Liver (tissue), 9 donors: ENCODE results near the gene MYMK. TPM values are rescaled to one million over a fixed set of nuclear protein-coding genes. Genes with fewer than 3 reads are reported as not detected.

Experiments
- DNase-seq: peaks from one replicate; pipeline ENCODE4 v3.0.0-alpha.2; 2017; ENCODE audit warnings: low spot score
- H3K27ac ChIP-seq, 2 donors: one replicate each; pipeline ENCODE4 v1.7.0; 2013; ENCODE audit warnings: inconsistent platforms in 2 of 2, low read length in 2 of 2, control low read depth in 1 of 2, low read depth in 1 of 2, mild to moderate bottlenecking in 1 of 2
- H3K27me3 ChIP-seq, 4 donors: one replicate each; pipeline versions ENCODE4 v1.6.1 to v1.7.0; 2013; ENCODE audit warnings: low read length in 3 of 4, inconsistent platforms in 1 of 4, mild to moderate bottlenecking in 1 of 4, moderate library complexity in 1 of 4; ENCODE audit not compliant: control insufficient read depth in 4 of 4, insufficient read depth in 4 of 4
- H3K36me3 ChIP-seq, 4 donors: one replicate each; pipeline versions ENCODE4 v1.6.1 to v1.7.0; 2013; ENCODE audit warnings: low read length in 3 of 4, mild to moderate bottlenecking in 3 of 4, low read depth in 1 of 4, moderate library complexity in 1 of 4; ENCODE audit not compliant: control insufficient read depth in 4 of 4, insufficient read depth in 3 of 4
- H3K4me1 ChIP-seq, 4 donors: one replicate each; pipeline versions ENCODE4 v1.6.1 to v1.7.0; 2013; ENCODE audit warnings: low read length in 3 of 4, mild to moderate bottlenecking in 3 of 4, moderate library complexity in 1 of 4; ENCODE audit not compliant: control insufficient read depth in 4 of 4, insufficient read depth in 4 of 4
- H3K4me3 ChIP-seq, 3 donors: one replicate each; pipeline versions ENCODE4 v1.6.1 to v1.7.0; 2013; ENCODE audit warnings: low read length in 3 of 3, control low read depth in 1 of 3, low read depth in 1 of 3, mild to moderate bottlenecking in 1 of 3
- H3K9ac ChIP-seq, 2 donors: one replicate each; pipeline ENCODE4 v1.7.0; 2013; ENCODE audit warnings: low read length in 2 of 2, mild to moderate bottlenecking in 2 of 2, moderate library complexity in 2 of 2, control low read depth in 1 of 2, low read depth in 1 of 2
- H3K9me3 ChIP-seq, 4 donors: one replicate each; pipeline versions ENCODE4 v1.6.1 to v1.7.0; 2013; ENCODE audit warnings: low read length in 3 of 4; ENCODE audit not compliant: control insufficient read depth in 4 of 4
- EGR1 ChIP-seq, 2 donors: IDR thresholded peaks; 2 replicates each; pipeline ENCODE4 v1.6.1; 2016 to 2018; ENCODE audit warnings: antibody characterized with exemption in 2 of 2, low read depth in 2 of 2
- FOXA1 ChIP-seq: IDR thresholded peaks from 2 replicates; pipeline ENCODE4 v1.6.1; 2016; ENCODE audit warnings: antibody characterized with exemption
- FOXA2 ChIP-seq: IDR thresholded peaks from 2 replicates; pipeline ENCODE4 v1.6.1; 2016; ENCODE audit warnings: antibody characterized with exemption
- GABPA ChIP-seq, 2 donors: IDR thresholded peaks in 1 of 2; conservative IDR thresholded peaks in 1 of 2; 2 replicates each; pipeline ENCODE4 v1.6.1; 2016; ENCODE audit warnings: antibody characterized with exemption in 2 of 2, mild to moderate bottlenecking in 1 of 2, moderate library complexity in 1 of 2
- HNF4A ChIP-seq, 2 donors: conservative IDR thresholded peaks; 2 replicates each; pipeline ENCODE4 v1.6.1; 2016; ENCODE audit warnings: antibody characterized with exemption in 2 of 2, mild to moderate bottlenecking in 2 of 2
- HNF4G ChIP-seq: IDR thresholded peaks from 2 replicates; pipeline ENCODE4 v1.6.1; 2016; ENCODE audit warnings: antibody characterized with exemption
- JUND ChIP-seq, 2 donors: IDR thresholded peaks; 2 replicates each; pipeline ENCODE4 v1.6.1; 2016; ENCODE audit warnings: antibody characterized with exemption in 2 of 2
- NR2F2 ChIP-seq: IDR thresholded peaks from 2 replicates; pipeline ENCODE4 v1.6.1; 2016; ENCODE audit warnings: antibody characterized with exemption
- RAD21 ChIP-seq, 2 donors: IDR thresholded peaks; 2 replicates each; pipeline ENCODE4 v1.6.1; 2016; ENCODE audit warnings: antibody characterized with exemption in 2 of 2, mild to moderate bottlenecking in 2 of 2
- RXRA ChIP-seq, 2 donors: IDR thresholded peaks; 2 replicates each; pipeline ENCODE4 v1.6.1; 2017 to 2018; ENCODE audit warnings: antibody characterized with exemption in 2 of 2, mild to moderate bottlenecking in 1 of 2
- SP1 ChIP-seq: IDR thresholded peaks from 2 replicates; pipeline ENCODE4 v1.6.1; 2018; ENCODE audit warnings: antibody characterized with exemption, mild to moderate bottlenecking
- TAF1 ChIP-seq: conservative IDR thresholded peaks from 2 replicates; pipeline ENCODE4 v1.6.1; 2016; ENCODE audit warnings: antibody characterized with exemption, mild to moderate bottlenecking
- YY1 ChIP-seq: IDR thresholded peaks from 2 replicates; pipeline ENCODE4 v1.6.1; 2016; ENCODE audit warnings: antibody characterized with exemption, mild to moderate bottlenecking
- WGBS: extraction: QIAGEN DNeasy Blood & Tissue Kit; methylation state at CpG from one replicate; pipeline ENCODE4 v1.1.7; 2013; 5-methylcytosine and 5-hydroxymethylcytosine counted together
- polyA plus RNA-seq, 2 donors: library from polyadenylated mRNA; stranded (reverse) in 1 of 2; unstranded in 1 of 2; fragments of 200-250 nt in 1 of 2; fragments of >200 nt in 1 of 2; fragmentation: Nextera tagmentation in 1 of 2; extraction: Ambion mirVana in 1 of 2; gene quantifications; one replicate each; pipeline versions ENCODE4 v1.2.1 to v1.2.3, GENCODE V29; 2013 to 2015
- total RNA-seq, 2 donors: library from RNA; depleted of rRNA; stranded (reverse); fragments of >200 nt; gene quantifications; one replicate each; pipeline ENCODE4 v1.2.3, GENCODE V29; 2014
- TF ChIP-seq, protein P1 (sequence below): IDR thresholded peaks from 2 replicates; pipeline ENCODE4 v1.6.1; 2016; ENCODE audit warnings: antibody characterized with exemption
- TF ChIP-seq, protein P2 (sequence below): IDR thresholded peaks from 2 replicates; pipeline ENCODE4 v1.6.1; 2016; ENCODE audit warnings: antibody characterized with exemption
- TF ChIP-seq, protein P3 (sequence below): IDR thresholded peaks from 2 replicates; pipeline ENCODE4 v1.6.1; 2016; ENCODE audit warnings: antibody characterized with exemption, mild to moderate bottlenecking
- TF ChIP-seq, protein P4 (sequence below): IDR thresholded peaks from 2 replicates; pipeline ENCODE4 v1.6.1; 2016; ENCODE audit warnings: antibody characterized with exemption
- TF ChIP-seq, protein P5 (sequence below): fragments of 150-350 bp; IDR thresholded peaks from 2 replicates; pipeline ENCODE4 v1.5.1; 2017; ENCODE audit warnings: improper control_type of control experiment, low read depth, low read length; ENCODE audit not compliant: missing input control
- donor health status: healthy.
- donor health status: healthy.
- donor health status: healthy.
- donor health status: healthy.
- donor health status: healthy.

MYMK gene
- total and polyA plus RNA-seq, 4 donors = not detected

DNA sequence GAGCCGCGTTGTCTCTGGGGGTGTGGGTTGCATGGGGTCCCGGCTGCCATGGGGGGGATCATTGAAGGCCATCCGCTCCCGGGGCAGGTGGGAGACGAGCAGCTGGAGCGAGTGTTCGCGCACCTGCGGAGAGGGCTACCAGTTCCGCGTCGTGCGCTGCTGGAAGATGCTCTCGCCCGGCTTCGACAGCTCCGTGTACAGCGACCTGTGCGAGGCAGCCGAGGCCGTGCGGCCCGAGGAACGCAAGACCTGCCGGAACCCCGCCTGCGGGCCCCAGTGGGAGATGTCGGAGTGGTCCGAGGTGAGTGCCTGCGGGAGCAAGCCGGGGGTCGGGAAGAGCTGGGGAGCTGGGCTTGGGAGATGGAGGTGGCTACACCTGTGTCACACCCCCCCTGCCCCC lies 43.4 kb upstream of the MYMK start:
- DNase-seq = no peak
- Histone ChIP-seq H3K27me3 (no peaks in the 10 kb centered on the region), H3K4me1 (peaks cover 0 to 3% (median 1%) of the 10 kb centered on the region in 4 donors), H3K36me3 (no peaks in the 10 kb centered on the region), H3K27ac (no peak overlapping the region), H3K9me3 (no peaks in the 10 kb centered on the region), H3K9ac (no peak overlapping the region), H3K4me3 (no peak overlapping the region)
- TF ChIP-seq YY1 (no peak), FOXA2 (no peak), GABPA (IDR thresholded peaks at IDR 0.05 in 1 of 2, conservative IDR thresholded peaks at IDR 0.05 in 1 of 2) (no peak), EGR1 (IDR thresholded peaks at IDR 0.05; ENCODE audit: low read depth in 2 of 2) (no peak), SP1 (no peak), JUND (IDR thresholded peaks at IDR 0.05) (no peak), HNF4G (no peak), TAF1 (no peak), RXRA (IDR thresholded peaks at IDR 0.05) (no peak), RAD21 (IDR thresholded peaks at IDR 0.05) (no peak), FOXA1 (no peak)
- TF ChIP-seq, protein P1, sequence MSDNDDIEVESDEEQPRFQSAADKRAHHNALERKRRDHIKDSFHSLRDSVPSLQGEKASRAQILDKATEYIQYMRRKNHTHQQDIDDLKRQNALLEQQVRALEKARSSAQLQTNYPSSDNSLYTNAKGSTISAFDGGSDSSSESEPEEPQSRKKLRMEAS = no peak
- TF ChIP-seq, protein P2, sequence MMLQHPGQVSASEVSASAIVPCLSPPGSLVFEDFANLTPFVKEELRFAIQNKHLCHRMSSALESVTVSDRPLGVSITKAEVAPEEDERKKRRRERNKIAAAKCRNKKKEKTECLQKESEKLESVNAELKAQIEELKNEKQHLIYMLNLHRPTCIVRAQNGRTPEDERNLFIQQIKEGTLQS = no peak
- TF ChIP-seq, protein P3, sequence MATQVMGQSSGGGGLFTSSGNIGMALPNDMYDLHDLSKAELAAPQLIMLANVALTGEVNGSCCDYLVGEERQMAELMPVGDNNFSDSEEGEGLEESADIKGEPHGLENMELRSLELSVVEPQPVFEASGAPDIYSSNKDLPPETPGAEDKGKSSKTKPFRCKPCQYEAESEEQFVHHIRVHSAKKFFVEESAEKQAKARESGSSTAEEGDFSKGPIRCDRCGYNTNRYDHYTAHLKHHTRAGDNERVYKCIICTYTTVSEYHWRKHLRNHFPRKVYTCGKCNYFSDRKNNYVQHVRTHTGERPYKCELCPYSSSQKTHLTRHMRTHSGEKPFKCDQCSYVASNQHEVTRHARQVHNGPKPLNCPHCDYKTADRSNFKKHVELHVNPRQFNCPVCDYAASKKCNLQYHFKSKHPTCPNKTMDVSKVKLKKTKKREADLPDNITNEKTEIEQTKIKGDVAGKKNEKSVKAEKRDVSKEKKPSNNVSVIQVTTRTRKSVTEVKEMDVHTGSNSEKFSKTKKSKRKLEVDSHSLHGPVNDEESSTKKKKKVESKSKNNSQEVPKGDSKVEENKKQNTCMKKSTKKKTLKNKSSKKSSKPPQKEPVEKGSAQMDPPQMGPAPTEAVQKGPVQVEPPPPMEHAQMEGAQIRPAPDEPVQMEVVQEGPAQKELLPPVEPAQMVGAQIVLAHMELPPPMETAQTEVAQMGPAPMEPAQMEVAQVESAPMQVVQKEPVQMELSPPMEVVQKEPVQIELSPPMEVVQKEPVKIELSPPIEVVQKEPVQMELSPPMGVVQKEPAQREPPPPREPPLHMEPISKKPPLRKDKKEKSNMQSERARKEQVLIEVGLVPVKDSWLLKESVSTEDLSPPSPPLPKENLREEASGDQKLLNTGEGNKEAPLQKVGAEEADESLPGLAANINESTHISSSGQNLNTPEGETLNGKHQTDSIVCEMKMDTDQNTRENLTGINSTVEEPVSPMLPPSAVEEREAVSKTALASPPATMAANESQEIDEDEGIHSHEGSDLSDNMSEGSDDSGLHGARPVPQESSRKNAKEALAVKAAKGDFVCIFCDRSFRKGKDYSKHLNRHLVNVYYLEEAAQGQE = no peak
- TF ChIP-seq, protein P4, sequence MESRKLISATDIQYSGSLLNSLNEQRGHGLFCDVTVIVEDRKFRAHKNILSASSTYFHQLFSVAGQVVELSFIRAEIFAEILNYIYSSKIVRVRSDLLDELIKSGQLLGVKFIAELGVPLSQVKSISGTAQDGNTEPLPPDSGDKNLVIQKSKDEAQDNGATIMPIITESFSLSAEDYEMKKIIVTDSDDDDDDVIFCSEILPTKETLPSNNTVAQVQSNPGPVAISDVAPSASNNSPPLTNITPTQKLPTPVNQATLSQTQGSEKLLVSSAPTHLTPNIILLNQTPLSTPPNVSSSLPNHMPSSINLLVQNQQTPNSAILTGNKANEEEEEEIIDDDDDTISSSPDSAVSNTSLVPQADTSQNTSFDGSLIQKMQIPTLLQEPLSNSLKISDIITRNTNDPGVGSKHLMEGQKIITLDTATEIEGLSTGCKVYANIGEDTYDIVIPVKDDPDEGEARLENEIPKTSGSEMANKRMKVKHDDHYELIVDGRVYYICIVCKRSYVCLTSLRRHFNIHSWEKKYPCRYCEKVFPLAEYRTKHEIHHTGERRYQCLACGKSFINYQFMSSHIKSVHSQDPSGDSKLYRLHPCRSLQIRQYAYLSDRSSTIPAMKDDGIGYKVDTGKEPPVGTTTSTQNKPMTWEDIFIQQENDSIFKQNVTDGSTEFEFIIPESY = no peak
- WGBS = 94% methylated on average over 33 of the region's 33 CpGs

GRCh38 chr9:133566817-133567216 lies 42.1 kb upstream of the MYMK start:
- no peaks in the 10 kb centered on the region for H3K27me3 ChIP-seq
- no peak overlapping the region for H3K27ac ChIP-seq
- H3K4me3 ChIP-seq = no peak overlapping the region
- WGBS = 94% methylated on average over 17 of the region's 17 CpGs
- H3K36me3 ChIP-seq = no peaks in the 10 kb centered on the region
- H3K9me3 ChIP-seq = no peaks in the 10 kb centered on the region
- DNase-seq = no peak
- peaks cover 0 to 7% (median 3%) of the 10 kb centered on the region in 4 donors for H3K4me1 ChIP-seq
- no peak overlapping the region for H3K9ac ChIP-seq
- no peak for TF ChIP-seq FOXA2
- TF ChIP-seq, protein P5, sequence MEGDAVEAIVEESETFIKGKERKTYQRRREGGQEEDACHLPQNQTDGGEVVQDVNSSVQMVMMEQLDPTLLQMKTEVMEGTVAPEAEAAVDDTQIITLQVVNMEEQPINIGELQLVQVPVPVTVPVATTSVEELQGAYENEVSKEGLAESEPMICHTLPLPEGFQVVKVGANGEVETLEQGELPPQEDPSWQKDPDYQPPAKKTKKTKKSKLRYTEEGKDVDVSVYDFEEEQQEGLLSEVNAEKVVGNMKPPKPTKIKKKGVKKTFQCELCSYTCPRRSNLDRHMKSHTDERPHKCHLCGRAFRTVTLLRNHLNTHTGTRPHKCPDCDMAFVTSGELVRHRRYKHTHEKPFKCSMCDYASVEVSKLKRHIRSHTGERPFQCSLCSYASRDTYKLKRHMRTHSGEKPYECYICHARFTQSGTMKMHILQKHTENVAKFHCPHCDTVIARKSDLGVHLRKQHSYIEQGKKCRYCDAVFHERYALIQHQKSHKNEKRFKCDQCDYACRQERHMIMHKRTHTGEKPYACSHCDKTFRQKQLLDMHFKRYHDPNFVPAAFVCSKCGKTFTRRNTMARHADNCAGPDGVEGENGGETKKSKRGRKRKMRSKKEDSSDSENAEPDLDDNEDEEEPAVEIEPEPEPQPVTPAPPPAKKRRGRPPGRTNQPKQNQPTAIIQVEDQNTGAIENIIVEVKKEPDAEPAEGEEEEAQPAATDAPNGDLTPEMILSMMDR = no peak
- TF ChIP-seq, protein P2 = no peak
- TF ChIP-seq EGR1 (IDR thresholded peaks at IDR 0.05; ENCODE audit: low read depth in 2 of 2) = no peak
- no peak for TF ChIP-seq SP1
- TF ChIP-seq TAF1 = no peak
- TF ChIP-seq, protein P1 = no peak
- TF ChIP-seq, protein P3 = no peak
- TF ChIP-seq RXRA (IDR thresholded peaks at IDR 0.05) = no peak
- TF ChIP-seq YY1 = no peak
- TF ChIP-seq NR2F2 = no peak
- TF ChIP-seq JUND (IDR thresholded peaks at IDR 0.05) = no peak
- TF ChIP-seq HNF4G = no peak
- TF ChIP-seq HNF4A (conservative IDR thresholded peaks at IDR 0.05) = no peak
